A549 (cell line): ENCODE results near the gene RPGR. TPM values are rescaled to one million over a fixed set of nuclear protein-coding genes. Genes with fewer than 3 reads are reported as not detected.

Experiments
- ATAC-seq, 2 experiments: fragments of 200-7000 bp in 1 of 2; fragments of >200 bp in 1 of 2; cut with Nextera tagmentation in 1 of 2; cut with Tn5 transposase in 1 of 2; 3 replicates each; pipeline versions ENCODE4 v1.8.0 to v1.9.1; 2018 to 2020; ENCODE audit warnings: mild to moderate bottlenecking in 1 of 2, moderate library complexity in 1 of 2
- CTCF ChIA-PET: fragments of 300-600 bp; sonication (Branson Sonifier 250); formaldehyde crosslinking; extraction: SDS; loops from one replicate; lab custom pipeline; 2021; ENCODE audit warnings: antibody characterized with exemption, inconsistent platforms; lab: Yijun Ruan, JAX
- POLR2A ChIA-PET: fragments of 350-600 bp; formaldehyde crosslinking; extraction: SDS; loops from one replicate; lab custom pipeline; 2021; ENCODE audit warnings: antibody characterized with exemption, inconsistent platforms; lab: Yijun Ruan, JAX
- DNase-seq, 2 experiments: peaks; one replicate each; pipeline versions ENCODE4 v3.0.0 to v3.0.0-alpha.2; 2011 to 2016; ENCODE audit warnings: low read depth in 1 of 2, low spot score in 1 of 2
- FAIRE-seq: peaks from 2 replicates; lab custom pipeline; 2011; peaks lifted over from hg19 to GRCh38; lab: Jason Lieb, UNC
- H3K27ac ChIP-seq, 2 experiments: fragments of >200 bp; sonication (Bioruptor Twin); formaldehyde crosslinking; 3 replicates each; pipeline ENCODE4 v1.5.1; 2016 to 2017
- H3K4me1 ChIP-seq: fragments of >200 bp; sonication (Bioruptor Twin); formaldehyde crosslinking; 3 replicates; pipeline ENCODE4 v1.6.1; 2016
- H3K4me2 ChIP-seq: fragments of >200 bp; sonication (Bioruptor Twin); formaldehyde crosslinking; 3 replicates; pipeline ENCODE4 v1.6.1; 2016
- H3K4me3 ChIP-seq: fragments of >200 bp; sonication (Bioruptor Twin); formaldehyde crosslinking; 3 replicates; pipeline ENCODE4 v1.5.1; 2016
- H3K9me3 ChIP-seq: fragments of >200 bp; sonication (Bioruptor Twin); formaldehyde crosslinking; 3 replicates; pipeline ENCODE4 v1.6.1; 2016
- CHD4 ChIP-seq: fragments of 200-600 bp; sonication (generic); IDR thresholded peaks from 2 replicates; pipeline ENCODE4 v1.6.1; 2016; ENCODE audit warnings: antibody characterized with exemption, mild to moderate bottlenecking, borderline replicate concordance
- EHF ChIP-seq: fragments of 250-450 bp; sonication (Bioruptor Pico); IDR thresholded peaks from 2 replicates; pipeline ENCODE4 v1.5.0; 2020; ENCODE audit warnings: mild to moderate bottlenecking
- EP300 ChIP-seq, 2 experiments: fragments of >200 bp; sonication (Bioruptor Twin); formaldehyde crosslinking; IDR thresholded peaks; 2 replicates in 1 of 2; 3 replicates in 1 of 2; pipeline ENCODE4 v1.6.1; 2016 to 2017
- HDAC2 ChIP-seq: fragments of 200-600 bp; sonication (generic); IDR thresholded peaks from 2 replicates; pipeline ENCODE4 v1.6.1; 2016
- HEYL ChIP-seq: fragments of 250-450 bp; sonication (Bioruptor Pico); IDR thresholded peaks from 2 replicates; pipeline ENCODE4 v1.8.0; 2021; ENCODE audit warnings: mild to moderate bottlenecking, moderate library complexity
- KDM1A ChIP-seq: fragments of 200-600 bp; sonication (generic); IDR thresholded peaks from 2 replicates; pipeline ENCODE4 v1.6.1; 2016; ENCODE audit warnings: low read depth, mild to moderate bottlenecking
- KDM5A ChIP-seq: fragments of 200-600 bp; sonication (generic); IDR thresholded peaks from 2 replicates; pipeline ENCODE4 v1.6.1; 2016; ENCODE audit warnings: antibody characterized with exemption, mild to moderate bottlenecking
- RAD21 ChIP-seq, 2 experiments: fragments of >200 bp in 1 of 2; sonication (Bioruptor Twin) in 1 of 2; formaldehyde crosslinking in 1 of 2; IDR thresholded peaks in 1 of 2; conservative IDR thresholded peaks in 1 of 2; 2 replicates in 1 of 2; 3 replicates in 1 of 2; pipeline ENCODE4 v1.6.1; 2012 to 2018; ENCODE audit warnings: inconsistent platforms in 1 of 2
- RFX5 ChIP-seq: fragments of 450-650 bp; IDR thresholded peaks from 2 replicates; pipeline ENCODE4 v1.7.1; 2014; ENCODE audit warnings: antibody characterized with exemption, mild to moderate bottlenecking, moderate library complexity
- ZC3H11A ChIP-seq: fragments of 450-650 bp; IDR thresholded peaks from 2 replicates; pipeline ENCODE4 v1.6.1; 2014; ENCODE audit warnings: antibody characterized with exemption, mild to moderate bottlenecking
- ZSCAN20 ChIP-seq: fragments of 250-450 bp; sonication (Bioruptor Pico); IDR thresholded peaks from 2 replicates; pipeline ENCODE4 v1.8.0; 2022; ENCODE audit warnings: mild to moderate bottlenecking, moderate library complexity
- WGBS: methylation state at CpG from one replicate; pipeline ENCODE4 v1.1.6; 2017; ENCODE audit errors: missing lambda C conversion rate; 5-methylcytosine and 5-hydroxymethylcytosine counted together
- polyA plus RNA-seq, 4 experiments: library from polyadenylated mRNA; depleted of rRNA in 3 of 4; stranded (reverse); fragments of >200 nt; fragmentation: RNase III in 1 of 4; extraction: RNeasy Plus Mini Kit Qiagen cat#74134 plus additional on column Dnase treatment in 1 of 4; gene quantifications; 2 replicates in 3 of 4; 3 replicates in 1 of 4; pipeline ENCODE4 v1.2.3, GENCODE V29; 2011 to 2017
- TF ChIP-seq, protein P1 (sequence below): fragments of >200 bp; sonication (Bioruptor Twin); formaldehyde crosslinking; IDR thresholded peaks from 3 replicates; pipeline ENCODE4 v1.5.1; 2016
- TF ChIP-seq, protein P2 (sequence below): fragments of 450-650 bp; IDR thresholded peaks from 2 replicates; pipeline ENCODE4 v1.6.1; 2014; ENCODE audit warnings: antibody characterized with exemption
- TF ChIP-seq, protein P3 (sequence below): fragments of >200 bp; sonication (Bioruptor Twin); formaldehyde crosslinking; IDR thresholded peaks from 3 replicates; pipeline ENCODE4 v1.6.1; 2016

RPGR gene
- polyA plus RNA-seq, 2 of the 4 experiments (the other 2 are of a cell fraction) = 8.1 to 10.5 TPM

GRCh38 chrX:38285649-38286048 lies 41.7 kb downstream of the RPGR start:
- TF ChIP-seq KDM1A (no peak), KDM5A (no peak)
- WGBS = 100% methylated on average over 1 of the region's 1 CpG
- Histone ChIP-seq H3K27ac (no peak overlapping the region), H3K4me3 (no peak overlapping the region), H3K4me1 (no peaks in the 10 kb centered on the region), H3K9me3 (no peaks in the 10 kb centered on the region), H3K4me2 (no peak overlapping the region)
- no peak for DNase-seq
- no peak for FAIRE-seq
- ChIA-PET POLR2A (no interaction called here), CTCF (no interaction called here)
- ATAC-seq = no peak

DNA sequence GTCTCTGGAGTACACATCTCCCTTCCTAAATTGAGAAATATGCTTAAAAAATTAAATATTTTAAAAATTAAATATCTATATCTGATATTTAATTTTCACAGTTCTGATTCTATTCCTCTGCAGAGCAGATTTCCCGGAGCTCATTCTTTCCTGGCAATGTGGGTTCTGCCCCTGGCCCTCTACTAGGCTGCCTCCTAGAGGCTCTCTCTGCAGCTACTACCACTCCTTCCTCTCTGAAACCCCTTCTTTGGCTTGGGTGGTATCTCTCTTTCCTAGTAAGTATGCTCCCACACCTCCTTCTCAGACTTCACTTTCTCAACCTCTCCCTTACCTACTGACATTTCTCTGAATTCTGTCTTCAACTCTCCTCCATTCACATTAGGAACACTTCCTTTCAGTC lies 45.3 kb downstream of the RPGR start:
- Histone ChIP-seq H3K27ac (no peak overlapping the region), H3K4me1 (peaks cover 28% of the 10 kb centered on the region)
- TF ChIP-seq CHD4 (no peak), RAD21 (conservative IDR thresholded peaks at IDR 0.05 in 1 of 2, IDR thresholded peaks at IDR 0.05 in 1 of 2) (peak; percentile 22 to 34; a peak in 1 of 5 replicates)
- TF ChIP-seq, protein P1, sequence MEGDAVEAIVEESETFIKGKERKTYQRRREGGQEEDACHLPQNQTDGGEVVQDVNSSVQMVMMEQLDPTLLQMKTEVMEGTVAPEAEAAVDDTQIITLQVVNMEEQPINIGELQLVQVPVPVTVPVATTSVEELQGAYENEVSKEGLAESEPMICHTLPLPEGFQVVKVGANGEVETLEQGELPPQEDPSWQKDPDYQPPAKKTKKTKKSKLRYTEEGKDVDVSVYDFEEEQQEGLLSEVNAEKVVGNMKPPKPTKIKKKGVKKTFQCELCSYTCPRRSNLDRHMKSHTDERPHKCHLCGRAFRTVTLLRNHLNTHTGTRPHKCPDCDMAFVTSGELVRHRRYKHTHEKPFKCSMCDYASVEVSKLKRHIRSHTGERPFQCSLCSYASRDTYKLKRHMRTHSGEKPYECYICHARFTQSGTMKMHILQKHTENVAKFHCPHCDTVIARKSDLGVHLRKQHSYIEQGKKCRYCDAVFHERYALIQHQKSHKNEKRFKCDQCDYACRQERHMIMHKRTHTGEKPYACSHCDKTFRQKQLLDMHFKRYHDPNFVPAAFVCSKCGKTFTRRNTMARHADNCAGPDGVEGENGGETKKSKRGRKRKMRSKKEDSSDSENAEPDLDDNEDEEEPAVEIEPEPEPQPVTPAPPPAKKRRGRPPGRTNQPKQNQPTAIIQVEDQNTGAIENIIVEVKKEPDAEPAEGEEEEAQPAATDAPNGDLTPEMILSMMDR = peak; percentile 25; the same call in 2 of the 3 replicates
- TF ChIP-seq, protein P2, sequence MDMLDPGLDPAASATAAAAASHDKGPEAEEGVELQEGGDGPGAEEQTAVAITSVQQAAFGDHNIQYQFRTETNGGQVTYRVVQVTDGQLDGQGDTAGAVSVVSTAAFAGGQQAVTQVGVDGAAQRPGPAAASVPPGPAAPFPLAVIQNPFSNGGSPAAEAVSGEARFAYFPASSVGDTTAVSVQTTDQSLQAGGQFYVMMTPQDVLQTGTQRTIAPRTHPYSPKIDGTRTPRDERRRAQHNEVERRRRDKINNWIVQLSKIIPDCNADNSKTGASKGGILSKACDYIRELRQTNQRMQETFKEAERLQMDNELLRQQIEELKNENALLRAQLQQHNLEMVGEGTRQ = no peak
- TF ChIP-seq, all 56 proteins: peak for 2
- 71% methylated on average over 1 of the region's 1 CpG for WGBS
- CTCF ChIA-PET = interaction anchor here (1.0 to 2.9 kb wide), 5 partner anchors 20 to 125 kb away, joined by 3 to 15 read pairs (median 5); partner anchors contain the start of gene RPGR
- Histone ChIP-seq H3K4me3 (no peak overlapping the region), H3K4me2 (no peak overlapping the region), H3K9me3 (no peaks in the 10 kb centered on the region)
- FAIRE-seq (no peak), DNase-seq (peak in 1 of 2 experiments; percentile 4), ATAC-seq (peak in 1 of 2 experiments; percentile 62; a peak in 4 of 6 replicates)
- POLR2A ChIA-PET = interaction anchor here (0.6 kb wide), 1 partner anchor 45 kb away, joined by 3 read pairs; the partner anchor contains the start of gene RPGR

- H3K4me1 ChIP-seq = peaks cover 51% of the 10 kb centered on the region
- H3K4me2 ChIP-seq = peak overlapping the region; percentile 35; the same call in 1 of the 3 replicates
- CTCF ChIA-PET = no interaction called here
- no peaks in the 10 kb centered on the region for H3K9me3 ChIP-seq
- DNase-seq = peak in 1 of 2 experiments; percentile 5
- POLR2A ChIA-PET = no interaction called here
- no peak overlapping the region for H3K4me3 ChIP-seq
- TF ChIP-seq, protein P2 = no peak
- TF ChIP-seq, protein P3, sequence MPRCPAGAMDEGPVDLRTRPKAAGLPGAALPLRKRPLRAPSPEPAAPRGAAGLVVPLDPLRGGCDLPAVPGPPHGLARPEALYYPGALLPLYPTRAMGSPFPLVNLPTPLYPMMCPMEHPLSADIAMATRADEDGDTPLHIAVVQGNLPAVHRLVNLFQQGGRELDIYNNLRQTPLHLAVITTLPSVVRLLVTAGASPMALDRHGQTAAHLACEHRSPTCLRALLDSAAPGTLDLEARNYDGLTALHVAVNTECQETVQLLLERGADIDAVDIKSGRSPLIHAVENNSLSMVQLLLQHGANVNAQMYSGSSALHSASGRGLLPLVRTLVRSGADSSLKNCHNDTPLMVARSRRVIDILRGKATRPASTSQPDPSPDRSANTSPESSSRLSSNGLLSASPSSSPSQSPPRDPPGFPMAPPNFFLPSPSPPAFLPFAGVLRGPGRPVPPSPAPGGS = no peak
- no peak for TF ChIP-seq EP300 (IDR thresholded peaks at IDR 0.05)
- TF ChIP-seq HDAC2 = no peak
- TF ChIP-seq EHF (CRISPR knock-in tag) = no peak
- no peak for TF ChIP-seq ZSCAN20 (CRISPR knock-in tag)
- no peak for TF ChIP-seq RFX5
- TF ChIP-seq HEYL (CRISPR knock-in tag) = no peak
- no peak for TF ChIP-seq ZC3H11A
- 0 out of 6 replicates have a peak overlapping the region, but pooled peaks of 1 of the 2 experiments have one; percentile 18 for H3K27ac ChIP-seq
- FAIRE-seq = no peak
- ATAC-seq = no peak
- WGBS = 83% methylated on average over 1 of the region's 2 CpGs
These were observed 48.1 kb downstream of the RPGR start for GRCh38 chrX:38279188-38279587.
